Neural cell (in vitro differentiated cells): ENCODE measurements around the gene RAMP3.

Experiments used
- EP300 ChIP-seq: fragments of 450-650 bp; conservative IDR thresholded peaks from 2 replicates; pipeline ENCODE4 v1.6.1; 2014; ENCODE audit warnings: antibody characterized with exemption, mild to moderate bottlenecking, moderate library complexity; ENCODE audit not compliant: poor library complexity, severe bottlenecking
- EZH2 ChIP-seq: fragments of 200-600, 300-800 bp; shearing (Covaris generic), sonication (generic); IDR thresholded peaks from 2 replicates; pipeline ENCODE4 v1.6.1; 2014; ENCODE audit warnings: antibody characterized with exemption, low read length, borderline replicate concordance, mild to moderate bottlenecking; ENCODE audit not compliant: insufficient read depth, poor library complexity, severe bottlenecking
- MXI1 ChIP-seq: fragments of 450-650 bp; conservative IDR thresholded peaks from 2 replicates; pipeline ENCODE4 v1.6.1; 2014; ENCODE audit warnings: antibody characterized with exemption, mild to moderate bottlenecking; ENCODE audit not compliant: poor library complexity, severe bottlenecking
- POLR2AphosphoS5 ChIP-seq: IDR thresholded peaks from 2 replicates; pipeline ENCODE4 v1.6.1; 2012
- RAD21 ChIP-seq: fragments of 450-650 bp; conservative IDR thresholded peaks from 2 replicates; pipeline ENCODE4 v1.6.1; 2014; ENCODE audit warnings: antibody characterized with exemption, mild to moderate bottlenecking, moderate library complexity
- TF ChIP-seq, protein P1 (sequence below): fragments of 450-650 bp; IDR thresholded peaks from 2 replicates; pipeline ENCODE4 v1.5.1; 2014; ENCODE audit warnings: antibody characterized with exemption, mild to moderate bottlenecking, moderate library complexity; ENCODE audit not compliant: poor library complexity, severe bottlenecking

DNA sequence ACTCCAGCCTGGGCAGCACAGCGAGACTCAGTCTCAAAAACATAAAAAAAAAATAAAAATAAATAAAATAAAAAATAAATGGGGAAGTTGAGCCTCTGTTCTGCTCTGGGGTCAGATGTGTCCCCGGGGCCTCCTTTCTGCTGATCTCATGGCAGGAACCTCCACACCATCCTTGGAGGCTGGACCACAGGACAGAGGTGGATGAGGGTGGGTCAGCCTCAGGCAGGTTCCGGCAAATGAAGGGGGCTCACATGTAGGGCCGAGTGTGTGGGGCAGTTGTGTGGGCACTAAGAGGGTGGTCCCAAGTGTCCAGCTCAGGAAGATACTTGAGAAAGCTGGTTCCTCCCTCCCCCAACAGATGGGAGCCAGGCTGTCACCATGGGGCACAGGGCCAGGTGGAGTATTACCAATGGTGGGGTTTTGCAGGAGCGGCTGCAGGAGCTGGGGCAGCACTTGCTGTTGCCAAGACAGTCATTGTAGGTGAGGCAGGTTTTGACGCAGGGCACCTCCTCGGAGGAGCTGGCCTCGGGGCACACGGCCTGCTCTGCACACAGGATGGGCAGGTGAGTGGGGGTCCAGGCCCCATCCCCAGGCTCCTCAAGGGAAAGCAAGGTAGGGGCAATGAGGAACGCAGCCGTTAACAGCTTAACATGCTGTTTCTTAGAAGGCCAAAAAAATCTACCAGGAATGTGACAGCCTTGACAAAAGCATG is 32.2 kb upstream of the RAMP3 start:
- TF ChIP-seq, protein P1, sequence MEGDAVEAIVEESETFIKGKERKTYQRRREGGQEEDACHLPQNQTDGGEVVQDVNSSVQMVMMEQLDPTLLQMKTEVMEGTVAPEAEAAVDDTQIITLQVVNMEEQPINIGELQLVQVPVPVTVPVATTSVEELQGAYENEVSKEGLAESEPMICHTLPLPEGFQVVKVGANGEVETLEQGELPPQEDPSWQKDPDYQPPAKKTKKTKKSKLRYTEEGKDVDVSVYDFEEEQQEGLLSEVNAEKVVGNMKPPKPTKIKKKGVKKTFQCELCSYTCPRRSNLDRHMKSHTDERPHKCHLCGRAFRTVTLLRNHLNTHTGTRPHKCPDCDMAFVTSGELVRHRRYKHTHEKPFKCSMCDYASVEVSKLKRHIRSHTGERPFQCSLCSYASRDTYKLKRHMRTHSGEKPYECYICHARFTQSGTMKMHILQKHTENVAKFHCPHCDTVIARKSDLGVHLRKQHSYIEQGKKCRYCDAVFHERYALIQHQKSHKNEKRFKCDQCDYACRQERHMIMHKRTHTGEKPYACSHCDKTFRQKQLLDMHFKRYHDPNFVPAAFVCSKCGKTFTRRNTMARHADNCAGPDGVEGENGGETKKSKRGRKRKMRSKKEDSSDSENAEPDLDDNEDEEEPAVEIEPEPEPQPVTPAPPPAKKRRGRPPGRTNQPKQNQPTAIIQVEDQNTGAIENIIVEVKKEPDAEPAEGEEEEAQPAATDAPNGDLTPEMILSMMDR, result no peak
- TF ChIP-seq RAD21, result no peak
- no peak for TF ChIP-seq POLR2AphosphoS5
- no peak for TF ChIP-seq MXI1
- no peak for TF ChIP-seq EZH2
- no peak for TF ChIP-seq EP300
